GM23338 (cell line): ENCODE data around the gene SP2. TPM values are rescaled to one million over a fixed set of nuclear protein-coding genes. Genes with fewer than 3 reads are reported as not detected.

Source experiments
- ATAC-seq: fragments of 200-7000 bp; cut with Tn5 transposase; 3 replicates; pipeline ENCODE4 v1.9.1; 2020
- DNase-seq: peaks from one replicate; pipeline ENCODE4 v3.0.0-alpha.2; 2015; ENCODE audit warnings: low spot score
- H2AFZ ChIP-seq: fragments of 200-600 bp; sonication (generic); 2 replicates; pipeline ENCODE4 v1.8.0; 2016; ENCODE audit warnings: antibody characterized with exemption, mild to moderate bottlenecking, moderate library complexity
- H3F3A ChIP-seq: fragments of 200-600 bp; sonication (generic); replicated peaks from 2 replicates; pipeline ENCODE4 v1.8.0; 2017; ENCODE audit warnings: antibody characterized with exemption, mixed run types, low read depth
- H3K27ac ChIP-seq: fragments of 200-600 bp; sonication (generic); 2 replicates; pipeline ENCODE4 v1.6.1; 2016; ENCODE audit warnings: low read depth
- H3K27me3 ChIP-seq: fragments of 200-600 bp; sonication (generic); 2 replicates; pipeline ENCODE4 v1.8.0; 2016; ENCODE audit warnings: mild to moderate bottlenecking, mixed run types, moderate library complexity; ENCODE audit not compliant: insufficient read depth
- H3K36me3 ChIP-seq: fragments of 200-600 bp; sonication (generic); 2 replicates; pipeline ENCODE4 v1.8.0; 2016; ENCODE audit warnings: mild to moderate bottlenecking; ENCODE audit not compliant: insufficient read depth
- H3K4me1 ChIP-seq: fragments of 200-600 bp; sonication (generic); 2 replicates; pipeline ENCODE4 v1.8.0; 2016; ENCODE audit warnings: mild to moderate bottlenecking, moderate library complexity; ENCODE audit not compliant: insufficient read depth
- H3K4me2 ChIP-seq: fragments of 200-600 bp; sonication (generic); 2 replicates; pipeline ENCODE4 v1.7.1; 2017; ENCODE audit warnings: mixed run types
- H3K4me3 ChIP-seq: fragments of 200-600 bp; sonication (generic); 2 replicates; pipeline ENCODE4 v1.6.1; 2016; ENCODE audit warnings: mixed run types
- H3K79me2 ChIP-seq: fragments of 200-600 bp; sonication (generic); replicated peaks from 2 replicates; pipeline ENCODE4 v1.8.0; 2017; ENCODE audit warnings: mild to moderate bottlenecking; ENCODE audit not compliant: insufficient read depth
- H3K9me2 ChIP-seq: fragments of 200-600 bp; sonication (generic); 2 replicates; pipeline ENCODE4 v1.8.0; 2017; ENCODE audit not compliant: insufficient read depth
- H4K20me1 ChIP-seq: fragments of 200-600 bp; sonication (generic); replicated peaks from 2 replicates; pipeline ENCODE4 v1.8.0; 2017; ENCODE audit warnings: mild to moderate bottlenecking; ENCODE audit not compliant: insufficient read depth
- H3K27ac Mint-ChIP-seq: 2 replicates; pipeline ENCODE4 v1.8.0; 2020; ENCODE audit warnings: inconsistent platforms, mild to moderate bottlenecking, moderate library complexity, mixed read lengths
- H3K27me3 Mint-ChIP-seq: 3 replicates; pipeline ENCODE4 v1.8.0; 2022; ENCODE audit warnings: low read depth, mild to moderate bottlenecking, moderate library complexity, mixed read lengths, inconsistent platforms; ENCODE audit not compliant: insufficient read depth, poor library complexity
- H3K36me3 Mint-ChIP-seq: 3 replicates; pipeline ENCODE4 v1.8.0; 2021; ENCODE audit warnings: low read depth, mild to moderate bottlenecking, inconsistent platforms, moderate library complexity, mixed read lengths
- H3K4me1 Mint-ChIP-seq: 3 replicates; pipeline ENCODE4 v1.8.0; 2020; ENCODE audit warnings: mild to moderate bottlenecking, inconsistent platforms, mixed read lengths
- H3K4me3 Mint-ChIP-seq: 3 replicates; pipeline ENCODE4 v1.8.0; 2021; ENCODE audit warnings: moderate library complexity, mild to moderate bottlenecking, inconsistent platforms, mixed read lengths
- H3K9me3 Mint-ChIP-seq: 3 replicates; pipeline ENCODE4 v1.8.0; 2020; ENCODE audit warnings: moderate library complexity, mild to moderate bottlenecking, inconsistent platforms, mixed read lengths
- CREB1 ChIP-seq: fragments of 250-450 bp; sonication (Bioruptor Pico); IDR thresholded peaks from 2 replicates; pipeline ENCODE4 v1.5.0; 2020; ENCODE audit warnings: low read depth, mild to moderate bottlenecking, moderate library complexity
- CTCF ChIP-seq, 2 experiments: fragments of 200-600 bp in 1 of 2; sonication (generic) in 1 of 2; conservative IDR thresholded peaks; 2 replicates each; pipeline versions ENCODE4 v1.5.1 to v1.6.1; 2016 to 2017; ENCODE audit warnings: antibody characterized with exemption in 2 of 2, low read depth in 2 of 2, mild to moderate bottlenecking in 2 of 2, moderate library complexity in 1 of 2
- EZH2 ChIP-seq: fragments of 200-600 bp; sonication (generic); IDR thresholded peaks from one replicate; pipeline ENCODE4 v1.8.0; 2017; ENCODE audit warnings: antibody characterized with exemption, mild to moderate bottlenecking, low read depth; ENCODE audit not compliant: unreplicated experiment
- EZH2phosphoT487 ChIP-seq: fragments of 200-600 bp; sonication (generic); IDR thresholded peaks from one replicate; pipeline ENCODE4 v1.8.1; 2018; ENCODE audit warnings: antibody characterized with exemption; ENCODE audit not compliant: unreplicated experiment
- JUNB ChIP-seq: IDR thresholded peaks from one replicate; pipeline ENCODE4 v1.6.1; 2016; ENCODE audit warnings: antibody characterized with exemption; ENCODE audit not compliant: unreplicated experiment
- NANOG ChIP-seq: IDR thresholded peaks from 2 replicates; pipeline ENCODE4 v1.6.1; 2016; ENCODE audit warnings: antibody characterized with exemption, borderline replicate concordance
- POLR2AphosphoS5 ChIP-seq: IDR thresholded peaks from 2 replicates; pipeline ENCODE4 v1.6.1; 2016; ENCODE audit warnings: antibody characterized with exemption, low read depth
- REST ChIP-seq: IDR thresholded peaks from one replicate; pipeline ENCODE4 v1.6.1; 2018; ENCODE audit warnings: antibody characterized with exemption; ENCODE audit not compliant: unreplicated experiment
- STAT1 ChIP-seq: IDR thresholded peaks from one replicate; pipeline ENCODE4 v1.6.1; 2016; ENCODE audit warnings: antibody characterized with exemption; ENCODE audit not compliant: unreplicated experiment
- ZNF114 ChIP-seq: fragments of 250-450 bp; sonication (Bioruptor Pico); IDR thresholded peaks from 2 replicates; pipeline ENCODE4 v1.5.0; 2020; ENCODE audit warnings: mild to moderate bottlenecking, moderate library complexity
- ZNF331 ChIP-seq: fragments of 250-450 bp; sonication (Bioruptor Pico); IDR thresholded peaks from 2 replicates; pipeline ENCODE4 v1.5.0; 2020; ENCODE audit warnings: low read depth, mild to moderate bottlenecking, moderate library complexity
- ZNF462 ChIP-seq: fragments of 250-450 bp; sonication (Bioruptor Pico); IDR thresholded peaks from 2 replicates; pipeline ENCODE4 v1.5.0; 2020; ENCODE audit warnings: mild to moderate bottlenecking, moderate library complexity
- polyA plus RNA-seq: library from polyadenylated mRNA; unstranded; fragments of >200 nt; fragmentation: Nextera tagmentation; extraction: Ambion mirVana; gene quantifications from 2 replicates; pipeline ENCODE4 v1.2.1, GENCODE V29; 2016
- total RNA-seq: library from RNA; depleted of rRNA; stranded (reverse); fragments of >200 nt; shearing (Covaris generic); gene quantifications from 2 replicates; pipeline ENCODE4 v1.2.3, GENCODE V29; 2014
- TF ChIP-seq, protein P1 (sequence below): IDR thresholded peaks from 2 replicates; pipeline ENCODE4 v1.6.1; 2016; ENCODE audit warnings: antibody characterized with exemption

Gene SP2
- total and polyA plus RNA-seq, 2 experiments from 2014 or later = 6.0 to 12.9 TPM

DNA sequence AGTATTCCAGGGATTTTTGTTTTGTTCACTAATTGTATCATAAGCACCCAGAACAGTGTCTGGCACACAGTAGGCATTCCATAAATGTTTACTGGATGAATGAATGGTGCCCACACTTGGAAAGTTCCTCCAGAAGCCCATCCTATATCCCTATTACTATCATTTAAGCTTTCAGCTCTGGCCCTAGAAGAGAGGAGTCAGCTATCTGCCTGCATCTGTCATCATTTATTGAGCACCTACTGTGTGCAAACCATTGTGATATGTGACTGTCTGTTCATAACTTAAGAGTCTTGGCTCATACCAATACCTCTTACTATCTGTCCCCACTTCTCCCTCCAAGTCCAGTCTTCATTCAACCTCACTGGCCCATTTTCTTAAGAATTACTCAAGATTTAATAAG, 25.0 kb upstream of the SP2 start:
- no peaks in the 10 kb centered on the region for H3K36me3 Mint-ChIP-seq
- no peak for ATAC-seq
- Histone ChIP-seq H3K36me3 (no peaks in the 10 kb centered on the region), H4K20me1 (peaks cover 5% of the 10 kb centered on the region; the same call in 1 of the 2 replicates), H3K9me2 (no peaks in the 10 kb centered on the region), H3K27ac (no peak overlapping the region), H3K4me1 (peaks cover 47% of the 10 kb centered on the region), H3K4me2 (no peak overlapping the region), H2AFZ (no peak overlapping the region), H3K4me3 (no peak overlapping the region), H3K27me3 (peaks cover 71% of the 10 kb centered on the region), H3K79me2 (no peaks in the 10 kb centered on the region), H3F3A (peaks cover 6% of the 10 kb centered on the region; the same call in 1 of the 2 replicates)
- DNase-seq = no peak
- H3K4me3 Mint-ChIP-seq = no peak overlapping the region; the same call in 2 of the 3 replicates
- H3K27ac Mint-ChIP-seq = no peak overlapping the region
- TF ChIP-seq POLR2AphosphoS5 = no peak
- TF ChIP-seq STAT1 = no peak
- no peak for TF ChIP-seq ZNF331 (CRISPR knock-in tag)
- TF ChIP-seq CREB1 = no peak
- TF ChIP-seq EZH2 = no peak
- TF ChIP-seq, protein P1, sequence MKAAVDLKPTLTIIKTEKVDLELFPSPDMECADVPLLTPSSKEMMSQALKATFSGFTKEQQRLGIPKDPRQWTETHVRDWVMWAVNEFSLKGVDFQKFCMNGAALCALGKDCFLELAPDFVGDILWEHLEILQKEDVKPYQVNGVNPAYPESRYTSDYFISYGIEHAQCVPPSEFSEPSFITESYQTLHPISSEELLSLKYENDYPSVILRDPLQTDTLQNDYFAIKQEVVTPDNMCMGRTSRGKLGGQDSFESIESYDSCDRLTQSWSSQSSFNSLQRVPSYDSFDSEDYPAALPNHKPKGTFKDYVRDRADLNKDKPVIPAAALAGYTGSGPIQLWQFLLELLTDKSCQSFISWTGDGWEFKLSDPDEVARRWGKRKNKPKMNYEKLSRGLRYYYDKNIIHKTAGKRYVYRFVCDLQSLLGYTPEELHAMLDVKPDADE = no peak
- no peak for TF ChIP-seq EZH2phosphoT487
- TF ChIP-seq JUNB = no peak
- no peak for TF ChIP-seq REST
- TF ChIP-seq ZNF462 (CRISPR knock-in tag) = no peak
- TF ChIP-seq CTCF (conservative IDR thresholded peaks at IDR 0.05; ENCODE audit: low read depth in 2 of 2) = no peak
- TF ChIP-seq NANOG = no peak
- TF ChIP-seq ZNF114 (CRISPR knock-in tag) = no peak
- no peaks in the 10 kb centered on the region for H3K9me3 Mint-ChIP-seq
- H3K27me3 Mint-ChIP-seq = peaks cover 62% of the 10 kb centered on the region
- peaks cover 53% of the 10 kb centered on the region for H3K4me1 Mint-ChIP-seq
